T1000 (cell line): Measurements from ENCODE around the gene PHTF1.
A peak's percentile ranks its signal among the peaks of the same experiment; 100 is the strongest.

ENCODE experiments used
- DNase-seq: peaks from one replicate; lab custom pipeline; 2025; ENCODE audit warnings: mixed read lengths; lab: John Stamatoyannopoulos, UW

The PHTF1 gene

DNA sequence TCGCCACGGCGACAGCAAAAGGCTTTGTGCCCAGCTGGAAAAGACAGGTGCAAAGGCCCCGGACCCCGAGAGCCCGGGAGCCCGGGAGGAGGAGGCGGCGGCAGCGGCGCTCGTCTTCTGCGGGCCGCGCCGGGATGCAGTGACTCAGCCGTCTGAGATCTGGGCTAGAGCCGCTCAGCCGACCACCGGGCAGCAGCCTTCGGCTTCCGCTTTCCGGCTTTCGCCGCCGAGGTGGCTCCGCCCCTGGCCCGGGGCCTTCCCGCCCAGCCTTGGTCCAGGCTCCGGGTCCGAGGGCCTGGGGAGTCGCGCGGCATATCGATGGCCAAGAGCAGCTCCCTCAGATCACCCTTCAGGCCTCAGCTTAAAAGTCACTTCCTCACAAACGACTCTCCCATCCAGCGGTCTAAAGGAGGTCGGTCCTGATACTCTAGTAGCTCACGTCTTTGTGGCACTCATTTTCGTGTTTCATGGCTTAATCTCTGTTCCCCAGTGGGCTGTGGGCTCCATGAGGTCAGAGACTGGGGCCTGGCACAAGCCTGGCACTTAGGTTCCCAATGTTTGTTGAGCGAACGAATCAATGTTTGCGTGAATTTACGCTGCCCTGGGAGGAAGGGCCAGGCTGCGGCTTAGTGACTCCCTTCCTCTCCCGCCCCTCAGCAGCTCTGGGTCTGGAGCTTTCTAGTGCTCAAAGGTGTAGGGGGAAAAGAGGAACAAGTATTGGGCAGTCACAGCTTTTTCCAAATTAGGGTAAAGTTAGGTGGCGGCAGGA lies at the start of gene PHTF1:
Gene PHTF1, minus strand, starts transcription at position 154 of the 769 bp plus-strand sequence. CDS start 783 bp downstream, outside the sequence.
- peak; percentile 72 for DNase-seq

DNA sequence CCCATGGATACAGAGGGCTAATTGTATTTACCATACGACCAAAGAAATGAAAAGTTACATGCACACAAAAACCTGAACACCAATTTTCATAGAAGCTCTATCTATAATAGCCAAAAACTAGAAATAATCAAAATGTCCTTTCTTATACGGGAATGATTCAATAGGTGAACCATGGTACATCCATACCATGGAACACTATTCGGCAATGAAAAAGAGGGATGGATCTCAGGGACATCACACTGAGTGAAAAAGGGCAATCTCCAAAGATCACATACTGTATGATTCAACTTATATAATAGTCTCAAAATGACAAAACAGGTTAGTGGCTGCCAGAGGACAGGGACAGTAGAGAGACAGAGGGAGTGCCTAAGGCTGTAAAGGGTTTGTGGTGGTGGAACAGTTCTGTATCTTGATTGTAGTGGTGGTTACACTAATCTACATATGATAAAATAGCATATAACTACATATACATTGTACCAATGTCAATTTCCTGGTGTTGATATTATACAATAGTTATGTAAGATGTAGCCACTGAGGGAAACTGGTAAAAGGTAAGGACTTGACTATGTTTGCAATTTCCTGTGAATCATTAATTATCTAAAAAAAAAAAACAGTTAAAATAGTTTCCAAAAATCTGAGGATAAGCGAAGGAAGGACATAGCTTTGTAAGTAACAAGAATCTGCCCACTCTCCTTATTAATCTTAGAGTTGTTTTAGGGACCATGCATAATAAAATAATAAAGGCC lies 49.3 kb upstream of the PHTF1 start:
- no peak for DNase-seq

DNA sequence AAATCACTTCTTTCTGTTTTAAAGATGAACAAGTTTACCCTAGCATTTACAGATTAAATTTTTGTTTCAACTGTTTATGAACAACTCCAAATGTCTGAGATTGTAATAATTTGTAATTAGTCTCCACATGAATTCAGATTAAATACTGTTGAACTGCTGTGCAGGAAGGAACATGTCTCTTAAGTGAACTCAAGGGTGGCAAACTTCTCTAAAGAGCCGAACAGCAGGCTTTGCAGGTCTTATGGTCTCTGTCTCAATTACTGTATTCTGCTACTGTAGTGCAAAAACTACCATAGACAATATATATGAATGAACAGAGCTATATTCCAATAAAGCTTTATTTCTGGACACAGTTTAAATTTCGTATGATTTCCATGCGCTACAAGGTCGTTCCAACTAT lies 46.4 kb upstream of the PHTF1 start:
- no peak for DNase-seq

DNA sequence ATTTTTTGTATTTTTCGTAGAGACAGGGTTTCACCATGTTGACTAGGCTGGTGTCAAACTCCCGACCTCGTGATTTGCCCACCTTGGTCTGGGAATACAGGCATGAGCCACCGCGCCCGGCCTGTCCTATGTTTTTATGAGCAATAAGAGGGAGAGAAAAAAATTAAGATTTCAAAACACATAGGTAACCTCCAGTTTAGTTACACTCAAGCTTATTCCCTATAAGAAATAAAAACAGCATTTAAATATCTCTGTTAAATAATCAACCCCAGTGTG lies 45.9 kb upstream of the PHTF1 start:
- no peak for DNase-seq

DNA sequence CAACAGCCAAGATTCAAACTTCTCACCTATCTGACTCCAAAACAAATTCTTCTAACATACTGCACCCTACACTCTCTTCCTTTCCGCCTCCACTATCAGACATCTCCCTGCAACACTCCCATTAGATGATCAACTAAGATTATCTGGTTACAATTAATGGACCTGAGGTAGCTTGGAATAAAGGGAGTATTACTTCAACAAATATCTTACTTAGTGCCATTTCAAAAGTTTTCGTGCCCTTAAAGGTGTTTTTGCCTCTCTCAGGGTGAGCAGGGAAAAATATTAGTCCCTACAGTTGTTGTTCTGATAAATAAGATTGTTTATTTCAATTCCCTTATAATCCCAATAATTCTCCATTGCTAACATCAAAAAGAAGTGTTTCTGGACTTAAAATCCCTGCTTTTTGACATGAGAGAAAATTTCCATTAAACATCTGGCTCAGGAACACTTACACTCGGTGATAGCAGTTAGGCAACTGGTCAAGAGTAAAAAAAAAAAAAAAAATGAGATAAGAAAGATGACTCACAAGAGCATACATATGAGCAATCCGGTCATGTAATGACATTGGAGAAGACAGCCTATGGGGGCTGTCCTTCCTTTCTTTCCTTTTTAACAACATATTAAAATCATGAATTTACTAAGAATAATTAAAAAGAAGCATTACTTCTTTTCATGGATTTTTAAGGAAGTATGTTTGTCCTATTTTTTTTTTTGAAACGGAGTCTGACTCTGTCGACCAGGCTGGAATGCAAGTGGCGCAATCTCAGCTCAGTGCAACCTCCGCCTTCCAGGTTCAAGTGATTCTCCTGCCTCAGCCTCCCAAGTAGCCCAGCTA lies 45.4 kb upstream of the PHTF1 start:
- no peak for DNase-seq

DNA sequence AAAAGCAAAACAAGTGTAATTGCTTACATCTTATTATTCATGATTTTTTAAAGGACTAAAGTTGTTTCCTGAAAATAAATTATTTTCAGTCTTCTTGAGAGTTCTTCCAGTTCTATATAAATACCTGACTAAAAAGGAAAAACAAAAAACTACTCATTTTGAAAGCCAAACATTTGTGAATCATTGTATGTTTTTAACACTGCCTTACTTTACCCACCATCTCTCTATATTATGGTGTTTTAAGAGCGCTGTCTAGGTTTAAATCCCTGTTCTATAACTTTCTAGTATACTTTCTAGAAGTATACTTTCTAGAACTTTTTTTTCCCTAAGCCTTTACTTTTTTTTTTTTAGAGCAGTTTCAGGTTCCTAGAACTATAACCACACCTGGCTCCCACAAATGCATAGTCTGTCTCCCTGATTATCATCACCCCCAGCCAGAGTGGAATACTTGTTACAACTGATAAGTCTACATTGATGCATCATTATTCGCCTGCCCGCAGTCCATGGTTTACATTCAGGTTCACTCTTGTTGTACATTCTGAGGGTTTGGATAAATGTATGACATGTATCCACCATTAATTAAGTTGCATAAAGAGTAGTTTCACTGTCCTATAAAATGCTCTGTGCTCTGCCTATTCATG lies 43.2 kb upstream of the PHTF1 start:
- no peak for DNase-seq

DNA sequence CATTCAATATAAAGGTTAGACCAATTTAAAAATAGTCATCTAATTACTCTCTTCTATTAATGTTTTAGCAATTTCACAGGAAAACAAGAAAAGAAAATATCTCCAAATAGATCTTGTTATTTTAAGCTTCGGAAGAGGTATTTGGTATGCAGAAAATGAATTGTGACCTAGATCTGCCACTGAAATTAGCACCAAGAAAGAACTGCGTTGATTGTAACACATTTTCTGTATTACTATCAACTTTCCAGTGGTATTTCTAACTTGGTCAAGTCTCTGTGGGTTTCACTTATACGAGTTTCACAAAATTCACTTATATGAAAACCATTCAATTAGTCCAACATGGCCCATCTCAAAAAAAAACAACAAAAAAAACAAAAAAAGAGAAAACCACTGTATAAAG lies 41.2 kb upstream of the PHTF1 start:
- no peak for DNase-seq

DNA sequence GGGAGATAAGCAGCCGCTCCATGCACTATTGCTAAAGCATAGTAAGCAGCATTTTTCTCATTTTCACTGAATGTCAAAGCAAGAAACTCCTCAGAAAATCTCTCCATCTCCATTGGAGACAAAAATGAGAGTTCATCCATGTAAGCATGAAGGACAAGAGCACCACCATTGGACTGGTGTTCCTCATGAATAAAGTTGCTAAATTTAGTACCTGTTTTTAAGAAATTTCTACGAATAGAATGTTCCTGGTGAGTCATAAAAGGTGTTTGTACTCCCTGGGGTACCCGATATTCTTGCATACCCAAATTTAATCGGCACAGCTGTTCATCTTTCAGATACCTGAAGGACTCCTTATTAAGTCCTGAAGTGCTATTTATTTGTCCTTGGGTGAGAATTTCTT lies 38.2 kb upstream of the PHTF1 start:
- DNase-seq: no peak

DNA sequence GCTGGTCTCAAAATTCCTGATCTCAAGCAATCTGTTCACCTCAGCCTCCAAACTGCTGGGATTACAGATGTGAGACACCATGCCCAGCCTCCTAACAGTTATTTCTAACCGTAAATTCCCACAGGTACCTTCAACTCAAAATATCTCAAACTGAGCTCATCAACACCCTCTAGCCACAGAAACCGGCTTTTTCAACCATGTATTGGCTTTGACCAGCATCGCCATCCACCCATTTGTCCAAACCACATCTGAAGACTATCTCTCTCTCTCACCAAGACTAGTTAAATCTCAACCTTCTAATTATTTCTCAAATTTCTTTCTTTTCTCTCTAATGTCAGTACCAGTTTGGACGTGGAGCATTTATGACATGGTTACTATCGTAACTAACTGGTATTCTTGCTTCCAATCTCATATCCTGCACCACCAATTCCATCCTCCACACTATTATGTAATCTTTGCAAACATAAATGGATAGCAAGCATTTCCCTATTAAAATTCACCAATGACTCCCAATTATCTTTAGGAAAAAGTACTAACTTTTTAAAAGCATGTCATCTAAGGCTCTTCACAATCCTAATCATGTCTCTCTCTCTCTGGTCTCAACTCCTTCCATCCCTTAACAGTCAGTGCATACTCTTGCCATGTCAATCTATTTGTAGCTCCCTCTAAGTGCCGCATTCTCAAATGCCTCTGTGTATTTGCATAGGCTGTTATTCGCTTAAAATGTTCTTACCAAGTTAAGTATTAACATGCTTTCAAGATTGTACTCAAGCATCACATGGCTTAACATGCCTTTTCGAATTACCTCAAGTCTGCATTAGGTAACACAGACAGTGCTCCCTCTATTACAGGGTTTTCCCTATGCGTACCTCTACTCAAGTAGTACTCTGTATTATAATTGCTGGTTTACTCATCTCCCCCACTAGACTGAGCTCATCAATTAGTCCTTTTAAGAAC lies 34.9 kb upstream of the PHTF1 start:
- DNase-seq: no peak

DNA sequence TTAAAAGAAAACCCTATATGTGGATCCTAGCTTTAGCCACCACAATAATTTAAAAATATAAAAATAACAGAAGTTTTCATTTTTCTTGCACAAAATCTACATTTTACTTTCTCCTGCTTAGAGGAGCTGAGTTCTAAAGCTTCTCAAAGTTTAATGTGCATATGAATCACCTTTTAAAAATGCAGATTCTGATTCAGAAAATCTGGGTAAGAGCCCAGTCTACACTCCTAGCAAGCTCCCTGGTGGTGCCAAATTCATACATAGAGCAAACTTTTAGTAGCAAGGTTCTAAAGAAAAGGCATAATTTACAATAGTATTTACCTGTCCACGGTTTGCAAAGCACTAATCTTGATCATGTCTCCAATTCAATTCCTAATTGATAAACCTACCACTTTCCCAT lies 33.7 kb upstream of the PHTF1 start:
- DNase-seq: no peak

DNA sequence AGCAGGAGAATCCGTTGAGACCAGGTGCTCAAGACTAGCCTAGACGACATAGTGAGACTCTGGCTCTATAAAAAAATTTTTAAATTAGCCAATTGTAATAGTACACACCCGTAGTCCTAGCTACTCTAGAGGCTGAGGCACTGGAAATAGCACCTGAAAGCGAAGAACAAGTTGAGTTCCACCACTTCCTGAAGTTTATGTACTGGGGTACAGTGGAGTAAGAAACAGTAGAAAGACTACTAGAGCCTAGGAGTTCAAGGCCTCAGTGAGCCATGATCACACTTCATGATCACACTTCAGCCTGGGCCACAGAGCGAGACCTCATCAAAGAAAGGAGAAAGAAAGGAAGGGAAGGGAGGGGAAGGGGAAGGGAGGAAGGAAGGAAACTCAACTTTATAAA lies 33.2 kb upstream of the PHTF1 start:
- DNase-seq: no peak

DNA sequence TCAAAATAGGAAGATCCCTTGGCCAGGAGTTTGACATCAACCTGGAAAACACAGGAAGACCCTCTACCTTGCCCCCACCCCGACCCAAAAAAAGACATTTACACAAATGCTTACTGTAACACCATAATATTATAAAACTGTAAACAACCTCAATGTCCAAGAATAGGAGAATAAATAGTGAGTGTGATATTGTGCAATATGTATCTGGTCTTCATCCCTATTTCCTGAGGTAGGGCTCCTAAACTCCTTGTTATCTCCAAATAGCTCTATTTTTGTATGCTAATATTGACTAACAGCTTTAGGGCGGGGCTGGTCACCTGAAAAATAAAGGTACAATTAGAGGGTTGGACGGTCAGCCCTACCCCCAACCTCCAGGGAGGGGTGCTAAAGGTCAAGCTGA lies 29.5 kb upstream of the PHTF1 start:
- no peak for DNase-seq

DNA sequence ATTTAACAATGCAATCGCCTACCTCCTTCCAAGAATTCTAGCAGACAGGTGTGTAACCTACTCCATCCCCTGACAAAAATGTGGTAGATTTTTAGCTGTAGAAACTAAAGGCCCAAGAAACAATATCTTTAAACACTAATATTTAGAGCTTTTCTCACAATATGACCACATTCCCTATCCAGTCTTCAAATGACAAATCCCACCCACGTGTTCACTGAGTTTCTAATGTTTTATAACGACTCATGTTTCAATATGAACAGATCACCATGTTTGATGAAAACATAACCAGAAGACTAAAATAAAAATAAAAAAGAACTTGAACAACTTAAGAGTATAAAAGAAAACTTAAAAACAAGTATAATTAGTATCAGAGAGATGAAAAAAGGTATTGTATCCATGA lies 28.4 kb upstream of the PHTF1 start:
- DNase-seq: no peak

DNA sequence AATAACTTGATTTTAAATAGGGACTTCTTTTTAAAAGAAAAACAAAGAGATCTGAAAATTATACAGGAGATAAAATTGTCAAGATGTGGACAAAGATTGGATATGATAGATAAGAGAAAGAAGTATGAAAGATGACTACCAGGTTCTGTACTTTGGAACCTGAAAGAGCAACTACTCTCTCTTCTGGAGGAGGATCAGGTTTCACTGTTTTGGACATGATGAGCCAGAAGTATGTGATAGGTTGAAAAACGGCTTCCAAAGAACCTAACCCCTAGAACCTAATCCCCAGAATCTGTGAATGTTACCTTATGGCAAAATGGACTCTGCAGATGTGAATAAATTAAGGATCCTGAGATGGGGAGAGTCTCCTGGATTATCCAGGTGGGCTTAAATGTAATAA lies 26.8 kb upstream of the PHTF1 start:
- no peak for DNase-seq

DNA sequence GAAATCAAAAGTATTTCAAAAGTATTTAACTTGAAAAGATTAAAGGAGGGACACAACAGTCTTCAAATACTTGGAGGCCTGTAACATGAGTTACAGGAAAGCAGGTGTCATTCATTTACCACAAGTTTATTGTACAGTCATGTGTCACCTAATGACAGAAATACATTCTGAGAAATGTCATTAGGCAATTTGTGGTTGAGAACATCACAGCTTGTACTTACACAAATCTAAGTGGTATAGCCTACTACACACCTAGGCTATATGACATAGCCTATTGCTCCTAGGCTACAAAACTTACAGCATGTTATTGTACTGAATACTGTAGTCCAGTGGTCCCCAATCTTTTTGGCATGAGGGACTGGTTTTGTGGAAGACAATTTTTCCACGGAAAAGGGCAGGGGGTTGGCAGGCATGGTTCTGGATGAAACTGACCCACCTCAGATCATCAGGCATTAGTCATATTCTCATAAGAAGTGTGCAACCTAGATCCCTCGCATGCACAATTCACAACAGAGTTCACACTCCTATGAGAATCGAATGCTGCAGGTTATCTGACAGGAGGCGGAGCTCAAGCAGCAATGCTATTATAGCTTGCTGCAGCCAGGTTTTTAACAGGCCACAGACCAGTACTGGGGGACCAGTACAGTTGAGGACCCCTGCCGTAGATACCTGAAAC lies 25.0 kb upstream of the PHTF1 start:
- DNase-seq: no peak

DNA sequence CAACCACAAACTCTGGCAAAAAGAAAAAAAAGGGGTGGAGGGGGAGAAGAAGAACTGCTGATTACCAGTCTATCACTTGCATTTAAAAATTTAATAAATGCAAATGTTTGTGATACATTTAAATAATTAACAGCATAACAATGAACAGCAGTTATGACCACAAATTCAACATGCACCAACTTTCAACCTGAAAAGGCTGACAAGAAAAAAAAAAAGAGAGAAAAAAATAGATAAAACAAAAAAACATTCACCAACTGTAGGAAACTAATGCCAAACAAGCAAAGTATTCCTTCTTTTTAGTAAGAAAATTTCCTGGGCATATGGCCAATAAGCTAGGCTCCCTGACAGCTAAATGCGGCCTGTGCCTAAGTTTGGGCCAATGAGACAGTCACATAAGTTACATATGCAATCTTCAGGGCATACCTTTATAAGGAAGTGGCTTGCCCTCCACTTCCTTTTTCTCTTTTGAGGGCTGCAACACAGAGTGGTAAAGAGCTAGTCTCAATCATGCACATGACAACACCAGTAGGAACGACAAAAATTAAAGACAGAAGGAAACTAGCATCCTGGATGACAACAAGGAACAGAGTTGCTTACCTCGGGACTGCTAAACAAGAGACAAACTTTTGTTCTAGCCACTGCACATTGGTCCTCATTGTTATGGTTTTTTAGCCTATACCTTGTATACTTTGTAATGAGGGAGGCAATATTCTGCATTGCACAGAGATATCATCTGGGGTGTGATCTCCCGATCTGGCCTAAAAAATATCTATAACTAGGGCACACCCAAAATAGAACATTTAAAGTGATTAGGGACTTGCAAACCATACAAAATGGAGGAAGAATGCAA lies 24.2 kb upstream of the PHTF1 start:
- no peak for DNase-seq

DNA sequence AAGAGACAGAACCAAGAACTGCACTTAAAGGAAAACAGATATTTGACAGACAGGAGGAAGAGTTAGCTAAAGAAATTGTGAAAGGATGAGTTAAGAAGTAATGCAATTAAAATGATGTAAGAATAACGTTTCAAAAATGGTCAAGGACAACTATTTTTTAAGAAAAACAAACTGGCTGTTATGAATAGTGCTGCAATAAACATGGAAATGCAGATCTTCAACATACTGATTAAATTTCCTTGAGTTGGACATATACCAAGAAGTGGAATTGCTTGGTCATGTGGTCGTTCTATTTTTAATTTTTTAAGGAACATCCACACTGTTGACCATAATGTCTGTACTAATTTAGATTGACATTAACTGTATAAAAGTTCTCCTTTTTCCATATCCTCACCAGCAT lies 23.1 kb upstream of the PHTF1 start:
- DNase-seq: no peak

DNA sequence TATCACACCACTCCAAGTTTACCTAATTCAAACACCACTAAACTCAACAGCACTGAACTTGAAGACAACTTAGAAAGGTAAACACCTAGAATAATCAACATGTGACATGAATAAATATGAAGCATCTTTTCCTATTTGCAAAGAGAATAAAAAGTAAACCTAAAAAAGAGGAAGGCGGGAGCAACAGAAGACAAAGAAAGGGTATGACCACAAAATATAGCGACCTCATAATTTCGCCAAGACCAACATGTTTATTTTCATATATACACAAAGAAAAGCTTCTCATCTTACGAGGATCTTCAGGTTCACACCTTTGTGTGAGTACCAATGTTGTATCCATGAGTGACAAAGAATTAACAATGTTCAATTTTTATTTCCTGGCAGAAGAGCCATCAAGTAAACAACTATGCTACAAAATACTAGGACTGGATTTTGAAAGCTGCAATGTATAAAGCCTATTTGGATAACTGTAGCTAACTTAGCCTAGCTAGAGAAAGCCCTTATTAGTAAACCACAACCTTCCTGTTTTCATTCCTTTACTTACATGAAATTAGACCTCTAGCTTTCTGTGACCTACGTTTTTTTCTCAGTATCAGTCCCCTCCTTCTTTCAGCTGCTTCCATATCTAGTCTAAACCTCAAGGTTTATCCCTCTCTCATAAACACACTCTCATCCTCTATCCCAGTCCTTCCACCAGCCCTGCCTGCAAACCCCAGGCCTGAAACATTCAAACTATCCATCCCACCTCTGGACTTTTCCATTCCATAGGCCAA lies 21.3 kb upstream of the PHTF1 start:
- DNase-seq: no peak

DNA sequence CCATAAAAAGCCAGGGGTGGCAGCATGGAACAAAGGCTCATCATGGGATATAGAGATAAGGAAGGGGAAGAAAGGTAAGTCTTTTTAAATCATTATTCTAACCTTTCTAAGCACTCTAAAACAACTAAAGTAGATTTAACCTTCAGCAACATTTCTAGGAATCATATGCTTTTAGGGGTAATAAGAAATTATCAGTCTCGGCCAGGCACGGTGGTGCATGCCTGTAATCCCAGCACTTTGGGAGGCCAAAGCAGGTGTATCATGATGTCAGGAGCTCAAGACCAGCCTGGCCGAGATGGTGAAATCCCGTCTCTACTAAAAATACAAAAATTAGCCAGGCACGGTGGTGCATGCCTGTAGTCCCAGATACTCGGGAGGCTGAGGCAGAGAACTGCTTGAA lies 20.3 kb upstream of the PHTF1 start:
- no peak for DNase-seq
